NT2/D1 (cell line): ENCODE measurements around the gene SLC43A3.

Experiments used
- DNase-seq: peaks from one replicate; pipeline ENCODE4 v3.0.0-alpha.2; 2011; ENCODE audit warnings: low read depth, low spot score
- H3K27me3 ChIP-seq: 2 replicates; pipeline ENCODE4 v1.6.0; 2011; ENCODE audit warnings: mild to moderate bottlenecking; ENCODE audit not compliant: insufficient read length, insufficient read depth
- H3K36me3 ChIP-seq: 2 replicates; pipeline ENCODE4 v1.6.1; 2011; ENCODE audit warnings: mild to moderate bottlenecking, low read length, mixed read lengths; ENCODE audit not compliant: insufficient read depth, insufficient read length
- H3K4me1 ChIP-seq: 2 replicates; pipeline ENCODE4 v1.5.1; 2011; ENCODE audit not compliant: insufficient read depth, insufficient read length
- H3K4me3 ChIP-seq: 2 replicates; pipeline ENCODE4 v1.5.1; 2011; ENCODE audit warnings: low read depth; ENCODE audit not compliant: insufficient read length
- H3K9ac ChIP-seq: 2 replicates; pipeline ENCODE4 v1.6.0; 2011; ENCODE audit warnings: low read depth; ENCODE audit not compliant: insufficient read length
- H3K9me3 ChIP-seq: 2 replicates; pipeline ENCODE4 v1.5.1; 2011; ENCODE audit warnings: mild to moderate bottlenecking, low read length; ENCODE audit not compliant: insufficient read depth
- SUZ12 ChIP-seq: IDR thresholded peaks from 2 replicates; pipeline ENCODE4 v1.6.1; 2011; ENCODE audit not compliant: insufficient read length, insufficient read depth; ENCODE audit errors: extremely low read depth
- YY1 ChIP-seq: IDR thresholded peaks from 2 replicates; pipeline ENCODE4 v1.6.1; 2011; ENCODE audit not compliant: insufficient read length, insufficient read depth
- ZNF274 ChIP-seq: IDR thresholded peaks from 2 replicates; pipeline ENCODE4 v1.6.1; 2011; ENCODE audit warnings: mild to moderate bottlenecking, low read depth, low read length

Gene SLC43A3

DNA sequence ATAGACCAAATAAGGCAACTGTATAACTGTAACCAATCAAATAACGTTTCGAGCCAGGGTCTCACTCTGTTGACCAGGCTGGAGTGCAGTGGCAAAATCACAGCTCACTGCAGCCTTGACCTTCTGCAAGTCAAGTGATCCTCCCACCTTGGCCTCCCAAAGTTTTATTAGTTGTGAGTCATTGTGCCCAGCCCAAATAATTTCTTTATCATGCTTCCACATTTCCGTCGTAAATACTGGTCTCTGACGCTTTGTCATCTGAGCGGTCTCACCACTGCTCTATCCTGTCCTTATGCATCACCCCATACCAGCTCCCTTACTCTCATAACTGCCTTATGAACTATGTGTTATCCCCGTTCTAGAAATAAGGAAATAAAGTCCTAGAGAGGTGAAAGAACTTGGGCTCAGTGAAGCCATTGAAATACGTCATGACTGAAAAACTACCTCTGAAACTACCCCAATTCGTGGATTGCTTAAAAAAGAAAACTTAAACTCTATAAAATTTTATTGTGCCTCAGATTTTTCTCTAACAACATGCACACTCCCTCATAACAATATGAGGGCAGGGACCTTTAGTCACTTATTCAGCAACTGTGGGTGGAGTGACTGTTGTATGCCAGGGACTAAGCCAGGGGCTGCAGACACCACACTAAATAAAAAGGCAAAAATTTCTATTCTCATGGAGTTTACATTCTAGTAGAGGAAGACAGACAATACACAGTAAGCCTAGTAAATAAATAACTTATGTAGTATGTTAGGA lies 17.6 kb upstream of the SLC43A3 start:
- H3K9ac ChIP-seq, result no peak overlapping the region
- H3K4me3 ChIP-seq, result no peak overlapping the region
- no peak for DNase-seq
- TF ChIP-seq YY1, result no peak
- TF ChIP-seq ZNF274, result no peak
- TF ChIP-seq SUZ12, result no peak
- no peaks in the 10 kb centered on the region for H3K36me3 ChIP-seq
- no peaks in the 10 kb centered on the region for H3K9me3 ChIP-seq
- H3K27me3 ChIP-seq, result no peaks in the 10 kb centered on the region
- no peaks in the 10 kb centered on the region for H3K4me1 ChIP-seq

DNA sequence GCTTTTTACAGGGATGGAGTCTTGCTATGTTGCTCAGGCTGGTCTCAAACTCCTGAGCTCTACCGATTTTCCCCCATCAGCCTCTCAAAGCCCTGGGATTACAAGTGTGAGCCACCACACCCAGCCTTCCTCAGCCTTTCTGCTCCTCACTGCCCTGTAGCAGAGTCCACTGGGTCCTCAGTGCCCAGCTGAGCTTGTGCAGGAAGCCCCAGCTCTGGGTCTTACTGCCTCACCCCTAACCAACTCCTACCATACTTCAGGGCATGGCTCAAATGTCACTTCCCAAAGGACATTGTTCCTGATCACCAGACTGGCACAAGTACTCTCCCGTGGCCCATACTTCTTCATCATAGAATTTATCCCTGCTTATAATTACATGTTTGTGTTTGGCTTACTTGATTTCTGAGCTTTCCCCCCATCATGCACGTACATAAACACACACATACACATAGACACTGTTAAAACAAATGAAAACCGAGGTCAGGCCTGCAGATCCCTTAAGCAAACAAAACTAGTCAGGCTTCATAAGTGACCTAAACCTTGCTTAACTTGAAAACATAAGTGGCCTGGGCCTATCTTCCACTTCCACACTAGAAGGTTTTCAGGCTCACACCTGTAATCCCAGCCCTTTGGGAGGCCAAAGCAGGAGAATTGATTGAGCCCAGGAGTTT lies 14.0 kb upstream of the SLC43A3 start:
- TF ChIP-seq ZNF274, result no peak
- TF ChIP-seq YY1, result no peak
- TF ChIP-seq SUZ12, result no peak
- H3K27me3 ChIP-seq, result no peaks in the 10 kb centered on the region
- no peak overlapping the region for H3K9ac ChIP-seq
- H3K4me3 ChIP-seq, result no peak overlapping the region
- no peaks in the 10 kb centered on the region for H3K9me3 ChIP-seq
- no peaks in the 10 kb centered on the region for H3K36me3 ChIP-seq
- H3K4me1 ChIP-seq, result no peaks in the 10 kb centered on the region
- DNase-seq, result no peak

DNA sequence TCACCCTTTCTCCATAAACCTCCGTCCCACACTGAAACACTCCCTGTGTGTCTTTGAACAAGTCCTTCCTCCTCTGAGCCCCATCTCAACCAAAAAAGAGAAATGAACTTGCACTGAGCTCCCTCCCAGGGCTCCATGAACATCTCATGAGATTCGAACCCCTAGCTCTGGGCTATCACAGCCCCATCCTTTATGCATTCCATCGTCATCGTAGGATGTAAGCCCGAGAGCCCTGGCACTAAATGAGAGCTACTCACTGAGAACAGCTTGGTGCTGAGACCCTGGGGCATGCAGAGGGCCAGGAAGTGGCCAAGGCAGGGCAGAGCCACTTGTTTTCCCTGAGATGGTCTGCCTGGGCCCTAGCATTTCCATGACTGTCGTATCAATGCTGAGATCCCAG lies 12.9 kb upstream of the SLC43A3 start:
- Histone ChIP-seq H3K4me3 (no peak overlapping the region), H3K27me3 (no peaks in the 10 kb centered on the region), H3K9ac (no peak overlapping the region), H3K36me3 (no peaks in the 10 kb centered on the region), H3K9me3 (no peaks in the 10 kb centered on the region), H3K4me1 (no peaks in the 10 kb centered on the region)
- TF ChIP-seq ZNF274 (no peak), YY1 (no peak), SUZ12 (no peak)
- DNase-seq, result no peak

DNA sequence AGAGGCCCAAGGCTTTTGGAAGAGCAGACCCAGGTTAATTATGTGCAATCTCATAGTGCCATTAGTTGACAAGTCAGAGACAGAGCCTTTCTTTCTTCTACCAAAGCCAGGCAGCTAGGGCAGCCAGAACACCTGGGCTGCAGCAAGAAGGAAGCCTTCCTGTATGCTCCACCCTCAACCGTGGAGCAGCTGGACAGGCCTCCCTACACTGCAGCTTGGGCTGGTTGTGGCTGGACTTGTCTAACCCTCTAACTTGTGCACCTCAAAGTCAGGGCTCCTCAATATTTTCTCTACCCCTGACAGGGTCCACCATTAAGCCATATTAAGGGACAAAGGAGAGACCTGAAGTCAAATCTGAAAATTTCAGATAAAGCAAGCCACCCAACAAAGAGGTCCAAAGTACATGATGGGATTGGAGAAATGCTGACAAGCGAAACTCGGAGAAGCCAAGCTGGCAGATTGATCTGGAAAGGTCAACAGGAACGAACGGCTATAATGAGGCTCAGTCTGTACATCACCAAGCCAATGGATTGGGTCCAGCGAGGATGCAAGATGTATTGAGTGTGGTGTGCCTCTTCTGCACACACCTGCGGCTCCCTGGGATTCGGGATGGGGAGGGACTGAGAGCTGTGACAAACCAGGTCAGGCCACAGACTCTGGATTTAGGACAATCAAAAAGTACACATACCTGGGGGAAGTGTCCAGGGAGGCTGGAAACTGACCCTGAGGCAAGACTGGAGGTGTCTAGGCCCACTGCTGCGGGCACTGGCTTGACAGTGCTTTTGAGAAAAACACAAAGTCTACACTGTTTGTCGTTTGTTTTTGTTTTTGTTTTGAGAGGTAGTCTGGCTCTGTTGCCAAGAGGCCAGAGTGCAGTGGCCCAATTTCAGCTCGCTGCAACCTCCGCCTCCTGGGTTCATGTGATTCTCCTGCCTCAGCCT lies 11.7 kb upstream of the SLC43A3 start:
- Histone ChIP-seq H3K4me1 (no peaks in the 10 kb centered on the region), H3K27me3 (no peaks in the 10 kb centered on the region), H3K9me3 (no peaks in the 10 kb centered on the region), H3K36me3 (no peaks in the 10 kb centered on the region), H3K9ac (no peak overlapping the region), H3K4me3 (no peak overlapping the region)
- TF ChIP-seq YY1 (no peak), SUZ12 (no peak), ZNF274 (no peak)
- DNase-seq, result no peak

DNA sequence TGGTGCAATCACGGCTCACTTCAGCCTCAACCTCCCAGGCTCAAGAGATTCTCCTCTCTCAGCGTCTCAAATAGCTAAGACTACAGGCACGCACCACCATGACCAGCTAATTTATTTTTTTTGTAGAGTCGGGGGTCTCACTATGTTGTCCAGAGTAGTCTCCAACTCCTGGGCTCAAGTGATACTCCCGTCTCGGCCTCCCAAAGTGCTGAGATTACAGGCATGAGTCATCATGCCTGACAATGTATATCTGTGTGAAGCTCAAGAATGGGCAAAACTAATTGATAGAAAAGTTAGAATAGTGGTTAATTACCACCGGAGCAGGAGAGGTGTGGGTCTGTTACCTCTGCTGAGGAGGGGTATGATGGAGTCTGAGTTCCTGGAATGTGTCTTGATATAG lies 9.1 kb upstream of the SLC43A3 start:
- DNase-seq, result no peak
- H3K4me3 ChIP-seq, result no peak overlapping the region
- H3K9me3 ChIP-seq, result no peaks in the 10 kb centered on the region
- no peak overlapping the region for H3K9ac ChIP-seq
- no peaks in the 10 kb centered on the region for H3K4me1 ChIP-seq
- no peaks in the 10 kb centered on the region for H3K36me3 ChIP-seq
- TF ChIP-seq ZNF274 (no peak), SUZ12 (no peak), YY1 (no peak)
- H3K27me3 ChIP-seq, result no peaks in the 10 kb centered on the region

DNA sequence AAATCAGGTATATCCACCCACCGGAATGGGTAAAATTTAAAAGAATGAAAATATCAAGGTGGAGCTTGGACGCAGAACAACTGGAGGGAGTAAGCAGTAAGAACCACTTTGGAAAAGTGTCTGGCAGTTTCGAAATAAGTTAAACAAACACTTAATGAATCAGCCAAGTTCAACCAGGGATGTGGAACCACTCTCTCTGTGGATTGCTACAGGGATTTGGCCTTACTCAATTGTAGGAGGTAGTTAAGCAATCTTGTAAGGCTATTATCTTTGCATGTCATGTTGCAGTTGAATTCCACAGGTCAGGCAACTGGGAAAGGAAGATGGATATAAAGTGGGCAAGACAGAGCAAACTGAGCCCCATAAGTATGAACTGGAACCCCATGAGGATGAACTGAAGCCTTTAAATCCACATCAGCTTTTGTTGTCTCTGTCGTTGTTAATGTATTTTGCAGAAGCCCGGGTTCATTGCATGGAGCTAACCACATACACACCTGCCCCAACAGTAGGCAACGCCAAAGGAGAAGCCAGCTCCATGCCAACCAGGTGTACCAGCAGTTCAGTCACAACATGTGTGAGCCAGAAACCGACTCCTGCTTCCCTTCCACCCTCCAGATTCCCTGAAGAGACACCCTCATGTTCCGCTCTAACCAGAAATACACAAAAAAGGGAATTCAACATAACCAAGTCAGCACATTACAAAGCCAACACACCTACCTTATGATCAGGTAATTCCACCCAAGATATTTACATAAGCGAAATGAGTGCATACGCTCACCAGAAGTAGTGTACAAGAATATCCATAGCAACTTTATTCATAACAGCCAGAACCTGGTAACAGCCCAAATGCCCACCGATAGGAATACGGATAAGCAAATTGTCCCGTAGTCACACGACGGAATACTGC lies 8.0 kb upstream of the SLC43A3 start:
- no peaks in the 10 kb centered on the region for H3K36me3 ChIP-seq
- TF ChIP-seq ZNF274, result no peak
- no peak for DNase-seq
- no peaks in the 10 kb centered on the region for H3K9me3 ChIP-seq
- no peaks in the 10 kb centered on the region for H3K27me3 ChIP-seq
- no peak overlapping the region for H3K4me3 ChIP-seq
- H3K4me1 ChIP-seq, result no peaks in the 10 kb centered on the region
- no peak overlapping the region for H3K9ac ChIP-seq

DNA sequence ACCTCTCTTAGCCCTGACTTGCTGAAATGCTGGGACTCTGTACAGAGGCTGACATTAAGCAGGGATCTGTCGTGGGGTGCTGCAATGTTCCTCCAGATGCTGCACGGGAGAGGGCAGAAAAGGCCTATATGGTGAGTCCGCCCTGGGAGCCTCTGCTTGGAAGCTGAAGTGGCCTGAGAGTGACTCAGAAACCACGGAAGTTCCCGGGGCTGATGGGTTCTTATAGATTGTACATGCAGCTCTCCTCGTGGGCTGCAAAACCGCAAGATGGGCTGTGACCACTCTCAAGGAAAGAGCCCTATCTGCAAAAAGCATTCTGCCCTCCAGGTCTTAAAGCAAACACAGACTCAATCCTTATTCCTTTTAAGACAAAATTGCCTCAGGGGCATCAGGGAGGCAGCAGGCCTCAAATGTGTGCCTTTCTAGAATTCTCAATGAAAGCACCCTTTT lies 5.8 kb upstream of the SLC43A3 start:
- no peak for DNase-seq
- TF ChIP-seq YY1, result no peak
- TF ChIP-seq ZNF274, result no peak
- no peak for TF ChIP-seq SUZ12

More for the DNA sequence above, 5.8 kb upstream of the SLC43A3 start:
- peaks cover 3% of the 10 kb centered on the region for H3K27me3 ChIP-seq
- H3K4me3 ChIP-seq, result no peak overlapping the region
- no peaks in the 10 kb centered on the region for H3K36me3 ChIP-seq
- H3K9me3 ChIP-seq, result no peaks in the 10 kb centered on the region
- no peaks in the 10 kb centered on the region for H3K4me1 ChIP-seq
- no peak overlapping the region for H3K9ac ChIP-seq
